MCF 10A (cell line): ENCODE data around the gene STARD13. TPM values are rescaled to one million over a fixed set of nuclear protein-coding genes. Genes with fewer than 3 reads are reported as not detected.

Experiments
- BruUV-seq: library from RNA; stranded (reverse); fragments of 400-500 nt; replicated peaks from 2 replicates; lab custom pipeline; 2021; lab: Mats Ljungman, UMichigan
- CTCF ChIA-PET: fragments of 300-600 bp; sonication (Branson Sonifier 250); formaldehyde crosslinking; extraction: SDS; loops from one replicate; lab custom pipeline; 2021; ENCODE audit warnings: antibody characterized with exemption, inconsistent platforms; lab: Yijun Ruan, JAX
- POLR2A ChIA-PET: fragments of 300-600, 350-650 bp; sonication (Branson Sonifier 250); formaldehyde crosslinking; extraction: SDS; loops from one replicate; lab custom pipeline; 2020; ENCODE audit warnings: antibody characterized with exemption, inconsistent platforms; lab: Yijun Ruan, JAX
- DNase-seq: peaks from one replicate; pipeline ENCODE4 v3.0.0-alpha.2; 2018; ENCODE audit not compliant: unreplicated experiment
- H3K27ac Mint-ChIP-seq: one replicate; pipeline ENCODE4 v1.8.0; 2022; ENCODE audit warnings: mild to moderate bottlenecking, low read depth, mixed read lengths; ENCODE audit not compliant: unreplicated experiment
- H3K27me3 Mint-ChIP-seq: one replicate; pipeline ENCODE4 v1.8.0; 2022; ENCODE audit warnings: mixed read lengths; ENCODE audit not compliant: insufficient read depth, unreplicated experiment
- H3K36me3 Mint-ChIP-seq: one replicate; pipeline ENCODE4 v1.8.0; 2022; ENCODE audit warnings: mild to moderate bottlenecking, moderate library complexity, mixed read lengths; ENCODE audit not compliant: insufficient read depth, unreplicated experiment
- H3K4me1 Mint-ChIP-seq: one replicate; pipeline ENCODE4 v1.8.0; 2022; ENCODE audit warnings: mixed read lengths; ENCODE audit not compliant: insufficient read depth, unreplicated experiment
- H3K4me3 Mint-ChIP-seq: one replicate; pipeline ENCODE4 v1.8.0; 2022; ENCODE audit warnings: mild to moderate bottlenecking, moderate library complexity, mixed read lengths; ENCODE audit not compliant: unreplicated experiment
- H3K9me3 Mint-ChIP-seq: one replicate; pipeline ENCODE4 v1.8.0; 2022; ENCODE audit warnings: mixed read lengths; ENCODE audit not compliant: unreplicated experiment
- CTCF ChIP-seq: fragments of 200-600 bp; IDR thresholded peaks from one replicate; pipeline ENCODE4 v1.8.0; 2022; ENCODE audit warnings: antibody characterized with exemption, mild to moderate bottlenecking; ENCODE audit not compliant: unreplicated experiment
- intact Hi-C: fragments of 100-400 bp; cut with micrococcal nuclease; formaldehyde crosslinking; loops from 2 replicates; pipeline ENCODE4 v1.14.1; 2022
- total RNA-seq: library from RNA; stranded (reverse); gene quantifications from 2 replicates; pipeline ENCODE4 v1.2.3, GENCODE V29; 2022

The STARD13 gene
- total RNA-seq, 1 experiment from 2014 or later: 31.9 TPM

- no peaks in the 10 kb centered on the region for H3K9me3 Mint-ChIP-seq
- POLR2A ChIA-PET: interaction anchor here (0.6 to 1.0 kb wide), 2 partner anchors 95 to 188 kb away, joined by 3 to 6 read pairs; no protein-coding TSS in a partner anchor
- BruUV-seq: no TSS peak
- intact Hi-C loops: no loop called here
- H3K4me1 Mint-ChIP-seq: no peaks in the 10 kb centered on the region
- CTCF ChIA-PET: no interaction called here
- no peak for TF ChIP-seq CTCF
- H3K4me3 Mint-ChIP-seq: no peak overlapping the region
- no peaks in the 10 kb centered on the region for H3K27me3 Mint-ChIP-seq
- H3K27ac Mint-ChIP-seq: no peak overlapping the region
- no peak for DNase-seq
- no peaks in the 10 kb centered on the region for H3K36me3 Mint-ChIP-seq
Measured at GRCh38 chr13:33322965-33323668, 37.6 kb upstream of the STARD13 start.

- DNase-seq: no peak
- no peaks in the 10 kb centered on the region for H3K27me3 Mint-ChIP-seq
- intact Hi-C loops: no loop called here
- CTCF ChIA-PET: interaction anchor here (0.7 kb wide), 1 partner anchor 9 kb away, joined by 3 read pairs; no protein-coding TSS in a partner anchor
- no TSS peak for BruUV-seq
- H3K4me3 Mint-ChIP-seq: no peak overlapping the region
- no peak for TF ChIP-seq CTCF
- H3K4me1 Mint-ChIP-seq: no peaks in the 10 kb centered on the region
- H3K9me3 Mint-ChIP-seq: peaks cover 3% of the 10 kb centered on the region
- H3K27ac Mint-ChIP-seq: no peak overlapping the region
- no peaks in the 10 kb centered on the region for H3K36me3 Mint-ChIP-seq
- POLR2A ChIA-PET: no interaction called here
Measured at GRCh38 chr13:33322543-33322809, 36.9 kb upstream of the STARD13 start.

GRCh38 chr13:33321686-33322542, 36.4 kb upstream of the STARD13 start:
- Mint-ChIP-seq H3K27me3 (no peaks in the 10 kb centered on the region), H3K36me3 (no peaks in the 10 kb centered on the region), H3K9me3 (peaks cover 8% of the 10 kb centered on the region), H3K4me3 (no peak overlapping the region), H3K4me1 (peaks cover 3% of the 10 kb centered on the region), H3K27ac (no peak overlapping the region)
- CTCF ChIA-PET: interaction anchor here (0.7 to 1.2 kb wide), 3 partner anchors 8 to 27 kb away, joined by 3 to 4 read pairs (median 3); no protein-coding TSS in a partner anchor
- no TSS peak for BruUV-seq
- no peak for DNase-seq
- intact Hi-C loops: no loop called here
- TF ChIP-seq CTCF: no peak
- POLR2A ChIA-PET: interaction anchor here (0.7 kb wide), 1 partner anchor 222 kb away, joined by 3 read pairs; no protein-coding TSS in a partner anchor

- Mint-ChIP-seq H3K4me1 (peaks cover 5% of the 10 kb centered on the region), H3K27ac (no peak overlapping the region), H3K4me3 (no peak overlapping the region), H3K9me3 (peaks cover 11% of the 10 kb centered on the region), H3K36me3 (no peaks in the 10 kb centered on the region), H3K27me3 (no peaks in the 10 kb centered on the region)
- intact Hi-C loops: loop anchor here (10.0 kb wide), 1 partner anchor 405 kb away; no protein-coding TSS in a partner anchor
- no peak for DNase-seq
- BruUV-seq: no TSS peak
- no peak for TF ChIP-seq CTCF
- ChIA-PET POLR2A (no interaction called here), CTCF (interaction anchor here (0.6 to 1.0 kb wide), 3 partner anchors 8 to 12 kb away, joined by 3 read pairs; no protein-coding TSS in a partner anchor)
Measured at GRCh38 chr13:33319859-33320258, 34.3 kb upstream of the STARD13 start.
